Measurements from ENCODE around the gene ACSF3. TPM values are rescaled to one million over a fixed set of nuclear protein-coding genes. Genes with fewer than 3 reads are reported as not detected.

The ACSF3 gene
- total and polyA plus RNA-seq, 4 experiments from 2014 or later, result 30.4 to 71.2 (median 50.0) TPM

GRCh38 chr16:89142474-89143195 is 49.0 kb downstream of the ACSF3 start:
- Mint-ChIP-seq H3K27me3 (no peaks in the 10 kb centered on the region), H3K36me3 (peaks cover 10 to 32% of the 10 kb centered on the region in 2 donors), H3K27ac (peak overlapping the region in 1 of 7 donors; percentile 77), H3K4me1 (peaks cover 0 to 5% (median under 1%) of the 10 kb centered on the region in 4 donors), H3K4me3 (no peak overlapping the region), H3K9me3 (no peaks in the 10 kb centered on the region)
- intact Hi-C loops (cut with micrococcal nuclease), result no loop called here
- H3K4me1 ChIP-seq (ENCODE audit: insufficient read depth, low read length), result no peaks in the 10 kb centered on the region
- peaks cover 8% of the 10 kb centered on the region for H3K36me3 ChIP-seq (ENCODE audit: insufficient read depth, low read length)
- H3K27ac ChIP-seq (ENCODE audit: low read depth, low read length), result no peak overlapping the region
- no peaks in the 10 kb centered on the region for H3K9me3 ChIP-seq (ENCODE audit: control insufficient read depth in 1 of 2, low read length in 2 of 2)
- no peak overlapping the region for H3K4me3 ChIP-seq (ENCODE audit: low read length in 2 of 2)
- H3K27me3 ChIP-seq (ENCODE audit: insufficient read depth, low read length), result no peaks in the 10 kb centered on the region
- ChIA-PET CTCF (ENCODE audit: partially characterized antibody) (no interaction called here), POLR2A (ENCODE audit: partially characterized antibody) (no interaction called here)
- DNase-seq, result no peak

DNA sequence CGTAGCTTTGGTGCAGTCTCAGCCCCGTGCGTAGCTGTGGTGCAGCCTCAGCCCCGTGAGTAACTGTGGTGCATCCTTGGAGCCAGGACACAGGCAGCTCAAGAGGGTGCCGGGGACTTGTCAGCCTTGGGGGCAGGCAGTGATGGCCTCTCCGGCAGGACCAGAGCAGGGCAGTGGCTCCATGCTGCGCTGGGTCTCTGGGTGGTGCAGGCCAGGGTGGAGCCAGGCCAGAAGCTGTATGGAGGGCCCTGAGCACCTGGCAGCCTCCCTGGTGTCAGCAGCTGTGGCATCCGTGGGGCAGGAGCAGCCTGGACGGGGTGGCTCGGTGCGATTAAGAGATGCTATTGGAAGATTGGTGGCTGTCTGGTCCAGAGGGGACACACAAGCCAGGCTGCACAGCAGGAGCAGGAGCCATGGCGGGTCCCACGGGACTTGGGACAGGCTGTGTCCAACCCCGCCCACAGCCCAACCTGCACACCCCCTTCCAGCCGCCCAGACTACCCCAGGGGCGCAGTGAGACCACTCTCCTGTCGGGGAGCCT is 49.6 kb downstream of the ACSF3 start:
- Mint-ChIP-seq H3K9me3 (no peaks in the 10 kb centered on the region), H3K4me1 (peaks cover 0 to 5% (median under 1%) of the 10 kb centered on the region in 4 donors), H3K27me3 (no peaks in the 10 kb centered on the region), H3K27ac (peak overlapping the region in 1 of 7 donors; percentile 77), H3K4me3 (no peak overlapping the region), H3K36me3 (peaks cover 12 to 33% of the 10 kb centered on the region in 2 donors)
- CTCF ChIA-PET (ENCODE audit: partially characterized antibody), result no interaction called here
- intact Hi-C loops (cut with micrococcal nuclease), result no loop called here
- peaks cover 8% of the 10 kb centered on the region for H3K36me3 ChIP-seq (ENCODE audit: insufficient read depth, low read length)
- no peaks in the 10 kb centered on the region for H3K4me1 ChIP-seq (ENCODE audit: insufficient read depth, low read length)
- no peak overlapping the region for H3K27ac ChIP-seq (ENCODE audit: low read depth, low read length)
- H3K9me3 ChIP-seq (ENCODE audit: control insufficient read depth in 1 of 2, low read length in 2 of 2), result no peaks in the 10 kb centered on the region
- no peaks in the 10 kb centered on the region for H3K27me3 ChIP-seq (ENCODE audit: insufficient read depth, low read length)
- DNase-seq, result no peak
- POLR2A ChIA-PET (ENCODE audit: partially characterized antibody), result no interaction called here
- no peak overlapping the region for H3K4me3 ChIP-seq (ENCODE audit: low read length in 2 of 2)

GRCh38 chr16:89143911-89144675 is 50.4 kb downstream of the ACSF3 start:
- Histone ChIP-seq H3K4me3 (ENCODE audit: low read length in 2 of 2) (no peak overlapping the region), H3K27ac (ENCODE audit: low read depth, low read length) (no peak overlapping the region), H3K27me3 (ENCODE audit: insufficient read depth, low read length) (no peaks in the 10 kb centered on the region), H3K4me1 (ENCODE audit: insufficient read depth, low read length) (no peaks in the 10 kb centered on the region), H3K9me3 (ENCODE audit: control insufficient read depth in 1 of 2, low read length in 2 of 2) (no peaks in the 10 kb centered on the region), H3K36me3 (ENCODE audit: insufficient read depth, low read length) (peaks cover 8% of the 10 kb centered on the region)
- H3K4me1 Mint-ChIP-seq, result peaks cover 0 to 5% (median under 1%) of the 10 kb centered on the region in 4 donors
- POLR2A ChIA-PET (ENCODE audit: partially characterized antibody), result no interaction called here
- intact Hi-C loops (cut with micrococcal nuclease), result no loop called here
- H3K9me3 Mint-ChIP-seq, result peaks cover 0 to 3% (median 0%) of the 10 kb centered on the region in 8 donors
- H3K27ac Mint-ChIP-seq, result peak overlapping the region in 1 of 7 donors; percentile 42
- peaks cover 19 to 39% of the 10 kb centered on the region in 2 donors for H3K36me3 Mint-ChIP-seq
- H3K4me3 Mint-ChIP-seq, result no peak overlapping the region
- H3K27me3 Mint-ChIP-seq, result no peaks in the 10 kb centered on the region
- CTCF ChIA-PET (ENCODE audit: partially characterized antibody), result no interaction called here
- DNase-seq, result no peak

GRCh38 chr16:89144681-89145080 is 51.0 kb downstream of the ACSF3 start:
- H3K36me3 Mint-ChIP-seq, result peaks cover 25 to 45% of the 10 kb centered on the region in 2 donors

DNA sequence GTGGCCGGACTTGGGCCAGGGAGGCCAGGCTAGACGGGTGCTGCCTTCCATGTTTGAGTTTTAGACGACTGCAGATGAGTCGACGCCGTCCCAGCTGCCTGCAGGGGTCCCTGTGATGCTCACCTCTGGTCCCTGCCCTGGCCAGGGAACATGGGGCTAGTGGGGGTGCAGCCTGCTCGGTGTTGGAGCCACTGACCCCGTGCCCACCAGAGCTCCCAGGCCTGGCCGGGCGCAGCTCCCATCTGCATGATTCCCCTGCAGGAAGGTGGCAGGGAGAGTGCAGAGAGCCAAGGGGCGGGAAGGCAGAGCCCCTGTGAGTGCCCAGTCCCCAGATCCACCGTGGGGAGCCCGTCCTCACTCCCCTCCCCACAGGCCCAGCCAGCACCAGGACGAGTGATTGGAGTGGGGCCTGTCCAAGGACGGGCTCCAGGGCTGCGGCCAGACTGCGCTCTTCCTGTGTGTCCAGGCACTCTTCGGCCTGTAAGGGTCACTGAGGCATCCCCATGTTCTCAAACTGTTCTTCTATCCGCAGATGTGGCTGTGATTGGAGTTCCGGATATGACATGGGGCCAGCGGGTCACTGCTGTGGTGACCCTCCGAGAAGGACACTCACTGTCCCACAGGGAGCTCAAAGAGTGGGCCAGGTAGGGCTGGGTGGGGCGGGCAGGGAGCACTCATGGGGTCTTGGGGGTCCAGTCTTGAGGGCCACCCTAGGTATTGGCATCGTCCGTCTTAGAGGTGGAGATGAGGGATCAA is 51.9 kb downstream of the ACSF3 start:
- Mint-ChIP-seq H3K4me1 (peaks cover 0 to 5% (median 2%) of the 10 kb centered on the region in 4 donors), H3K27me3 (no peaks in the 10 kb centered on the region), H3K4me3 (no peak overlapping the region), H3K36me3 (peaks cover 32 to 46% of the 10 kb centered on the region in 2 donors), H3K9me3 (peaks cover 0 to 8% (median 1%) of the 10 kb centered on the region in 8 donors), H3K27ac (no peak overlapping the region)
- H3K36me3 ChIP-seq (ENCODE audit: insufficient read depth, low read length), result peaks cover 8% of the 10 kb centered on the region
- H3K27me3 ChIP-seq (ENCODE audit: insufficient read depth, low read length), result no peaks in the 10 kb centered on the region
- CTCF ChIA-PET (ENCODE audit: partially characterized antibody), result no interaction called here
- H3K4me1 ChIP-seq (ENCODE audit: insufficient read depth, low read length), result no peaks in the 10 kb centered on the region
- intact Hi-C loops (cut with micrococcal nuclease), result no loop called here
- no peak overlapping the region for H3K27ac ChIP-seq (ENCODE audit: low read depth, low read length)
- POLR2A ChIA-PET (ENCODE audit: partially characterized antibody), result no interaction called here
- H3K9me3 ChIP-seq (ENCODE audit: control insufficient read depth in 1 of 2, low read length in 2 of 2), result no peaks in the 10 kb centered on the region
- DNase-seq, result no peak
- H3K4me3 ChIP-seq (ENCODE audit: low read length in 2 of 2), result no peak overlapping the region

More at GRCh38 chr16:89144681-89145080, 51.0 kb downstream of the ACSF3 start:
- no peak overlapping the region for H3K27ac Mint-ChIP-seq
- no peaks in the 10 kb centered on the region for H3K27me3 Mint-ChIP-seq
- CTCF ChIA-PET (ENCODE audit: partially characterized antibody), result no interaction called here
- peaks cover 0 to 5% (median 2%) of the 10 kb centered on the region in 4 donors for H3K4me1 Mint-ChIP-seq
- H3K27me3 ChIP-seq (ENCODE audit: insufficient read depth, low read length), result no peaks in the 10 kb centered on the region
- H3K9me3 Mint-ChIP-seq, result peaks cover 0 to 8% (median 1%) of the 10 kb centered on the region in 8 donors
- H3K9me3 ChIP-seq (ENCODE audit: control insufficient read depth in 1 of 2, low read length in 2 of 2), result no peaks in the 10 kb centered on the region
- intact Hi-C loops (cut with micrococcal nuclease), result no loop called here
- POLR2A ChIA-PET (ENCODE audit: partially characterized antibody), result no interaction called here
- H3K4me1 ChIP-seq (ENCODE audit: insufficient read depth, low read length), result no peaks in the 10 kb centered on the region
- H3K4me3 Mint-ChIP-seq, result no peak overlapping the region
- no peak overlapping the region for H3K27ac ChIP-seq (ENCODE audit: low read depth, low read length)
- no peak for DNase-seq
- H3K4me3 ChIP-seq (ENCODE audit: low read length in 2 of 2), result no peak overlapping the region
- H3K36me3 ChIP-seq (ENCODE audit: insufficient read depth, low read length), result peaks cover 8% of the 10 kb centered on the region

DNA sequence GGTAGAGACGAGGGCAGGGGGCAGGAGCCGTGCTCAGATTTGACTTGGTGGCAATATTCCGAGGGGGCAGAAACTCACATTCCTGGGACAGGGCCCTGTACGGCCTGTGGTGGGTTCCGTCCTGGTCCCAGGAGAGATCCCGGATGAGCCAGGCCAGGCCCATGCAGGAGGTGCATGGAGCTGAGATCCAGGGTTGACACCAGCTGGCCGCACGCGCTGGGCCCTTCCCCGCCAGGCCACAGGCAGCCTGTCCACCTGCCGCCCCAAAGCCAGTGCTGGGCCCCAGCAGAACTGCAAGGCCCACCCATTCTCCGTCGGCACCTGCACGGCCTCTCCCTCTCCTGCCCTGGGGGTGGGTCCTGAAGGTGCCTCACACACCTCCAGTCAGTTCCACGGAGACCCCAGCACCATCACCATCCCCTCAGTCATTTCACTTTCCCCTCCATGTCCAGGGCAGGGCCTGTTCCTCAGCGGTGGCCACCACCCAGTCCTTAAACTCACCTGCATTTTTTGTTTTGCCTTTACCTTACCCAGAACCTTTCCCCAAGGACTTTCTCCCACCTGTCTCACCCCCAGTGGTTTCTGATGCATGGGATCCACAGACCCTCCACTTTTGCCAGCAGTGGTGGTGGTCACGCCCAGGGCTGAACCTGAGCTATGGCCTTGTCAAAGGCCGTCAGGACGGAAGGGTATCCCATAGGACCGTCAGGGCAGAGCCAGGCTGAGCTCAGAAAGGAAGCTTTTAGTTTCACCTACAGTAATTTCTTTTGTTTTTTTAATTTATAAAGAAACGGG is 52.8 kb downstream of the ACSF3 start:
- Mint-ChIP-seq H3K27ac (peak overlapping the region in 3 of 7 donors; percentile 61 to 81 (median 79)), H3K4me1 (peaks cover 0 to 5% (median 2%) of the 10 kb centered on the region in 4 donors), H3K9me3 (peaks cover 0 to 8% (median 1%) of the 10 kb centered on the region in 8 donors), H3K4me3 (no peak overlapping the region), H3K36me3 (peaks cover 40 to 46% of the 10 kb centered on the region in 2 donors), H3K27me3 (no peaks in the 10 kb centered on the region)
- no peak overlapping the region for H3K4me3 ChIP-seq (ENCODE audit: low read length in 2 of 2)
- H3K9me3 ChIP-seq (ENCODE audit: control insufficient read depth in 1 of 2, low read length in 2 of 2), result no peaks in the 10 kb centered on the region
- ChIA-PET POLR2A (ENCODE audit: partially characterized antibody) (no interaction called here), CTCF (ENCODE audit: partially characterized antibody) (no interaction called here)
- DNase-seq, result no peak
- no peaks in the 10 kb centered on the region for H3K27me3 ChIP-seq (ENCODE audit: insufficient read depth, low read length)
- H3K27ac ChIP-seq (ENCODE audit: low read depth, low read length), result no peak overlapping the region
- intact Hi-C loops (cut with micrococcal nuclease), result no loop called here
- no peaks in the 10 kb centered on the region for H3K4me1 ChIP-seq (ENCODE audit: insufficient read depth, low read length)
- H3K36me3 ChIP-seq (ENCODE audit: insufficient read depth, low read length), result peaks cover 8% of the 10 kb centered on the region

All from CD4-positive, alpha-beta memory T cell (primary cell).